ENCODE data around the gene CYB5B. TPM values are rescaled to one million over a fixed set of nuclear protein-coding genes. Genes with fewer than 3 reads are reported as not detected.

The CYB5B gene
- total and polyA plus RNA-seq, 2 donors (not counting 3 experiments of a cell fraction or from before 2014, with no cell fraction given), result 175 to 176 TPM

GRCh38 chr16:69485361-69485760, 60.9 kb downstream of the CYB5B start:
- TF ChIP-seq CTCF (IDR thresholded peaks at IDR 0.05; ENCODE audit: extremely low read depth in 1 of 2, insufficient read depth in 1 of 2, low read depth in 1 of 2, low read length in 2 of 2) (no peak), POLR2AphosphoS5 (IDR thresholded peaks at IDR 0.05; ENCODE audit: insufficient read depth, low read depth, low read length) (no peak), EZH2 (IDR thresholded peaks at IDR 0.05; ENCODE audit: borderline replicate concordance, low read depth, low read length, severe bottlenecking) (no peak), JUN (IDR thresholded peaks at IDR 0.05; ENCODE audit: borderline replicate concordance, insufficient read depth, insufficient read length, low read depth) (no peak), GATA2 (IDR thresholded peaks at IDR 0.05; ENCODE audit: insufficient read depth, insufficient read length, low read depth, low read length) (no peak), MYC (IDR thresholded peaks at IDR 0.05; ENCODE audit: low read depth, low read length) (no peak), FOS (IDR thresholded peaks at IDR 0.05; ENCODE audit: borderline replicate concordance, insufficient read depth, low read length) (no peak), MAX (IDR thresholded peaks at IDR 0.05; ENCODE audit: insufficient read depth, insufficient read length) (no peak), POLR2A (IDR thresholded peaks at IDR 0.05; ENCODE audit: low read depth, low read length) (no peak)
- no TSS peak for BruUV-seq (replicated peaks)
- ChIA-PET POLR2A (no interaction called here), CTCF (interaction anchor here (1.5 kb wide), 1 partner anchor 89 kb away, joined by 5 read pairs; no protein-coding TSS in a partner anchor)
- H3K9ac ChIP-seq (replicated peaks; ENCODE audit: extremely low read depth, insufficient read depth, low read length), result no peak overlapping the region
- peaks cover 20% of the 10 kb centered on the region for H3K4me1 ChIP-seq (ENCODE audit: control insufficient read depth, extremely low read depth, insufficient read depth, low read length)
- no peaks in the 10 kb centered on the region for H3K27me3 ChIP-seq (ENCODE audit: control insufficient read depth in 2 of 2, insufficient read depth in 2 of 2, low read length in 2 of 2)
- H3K4me2 ChIP-seq (ENCODE audit: insufficient read depth, low read length), result no peak overlapping the region
- dilution Hi-C loops (cut with MboI; ENCODE audit: extremely low pct_ligation_motif_present, low sequenced_read_pairs), result no loop called here
- H3K27ac ChIP-seq (ENCODE audit: insufficient read depth, low read depth, low read length), result no peak overlapping the region
- H3K36me3 ChIP-seq (ENCODE audit: control insufficient read depth in 2 of 2, extremely low read depth in 1 of 2, insufficient read depth in 2 of 2, low read length in 2 of 2), result no peaks in the 10 kb centered on the region
- H2AFZ ChIP-seq (ENCODE audit: low read depth, low read length), result no peak overlapping the region
- intact Hi-C loops (cut with micrococcal nuclease), result no loop called here
- H3K79me2 ChIP-seq (ENCODE audit: control insufficient read depth, insufficient read depth, low read length), result no peaks in the 10 kb centered on the region
- FAIRE-seq (no peak), DNase-seq (ENCODE audit: low read depth, low spot score) (no peak)
- no peak overlapping the region for H3K4me3 ChIP-seq (replicated peaks in 1 of 3; ENCODE audit: insufficient read depth in 1 of 3, low read depth in 1 of 3, low read length in 3 of 3)
- H4K20me1 ChIP-seq (replicated peaks; ENCODE audit: control insufficient read depth, extremely low read depth, insufficient read depth, low read length), result no peaks in the 10 kb centered on the region
- H3K9me3 ChIP-seq (replicated peaks; ENCODE audit: control insufficient read depth, insufficient read depth, low read length), result no peaks in the 10 kb centered on the region
- H3K9me1 ChIP-seq (replicated peaks; ENCODE audit: control insufficient read depth, extremely low read depth, insufficient read depth, low read length), result no peaks in the 10 kb centered on the region

Data from endothelial cell of umbilical vein (primary cell).